ENCODE data around the gene ADRA1B. TPM values are rescaled to one million over a fixed set of nuclear protein-coding genes. Genes with fewer than 3 reads are reported as not detected.

Gene ADRA1B
- total RNA-seq, 1 experiment from 2014 or later = not detected

- DNase-seq = no peak
- Histone ChIP-seq H3K14ac (ENCODE audit: insufficient read depth, low read length) (no peak overlapping the region), H3K9ac (ENCODE audit: extremely low read depth, insufficient read length, low read length) (no peak overlapping the region), H4K8ac (replicated peaks; ENCODE audit: insufficient read length, low read depth, low read length) (no peak overlapping the region), H2AFZ (ENCODE audit: low read length) (no peak overlapping the region), H3K4me2 (ENCODE audit: insufficient read depth, insufficient read length, low read length) (no peak overlapping the region), H3K27me3 (ENCODE audit: insufficient read depth, low read length) (no peaks in the 10 kb centered on the region), H2BK15ac (ENCODE audit: low read depth, low read length) (no peak overlapping the region), H3K18ac (ENCODE audit: insufficient read length, low read depth, low read length) (no peak overlapping the region), H4K5ac (ENCODE audit: insufficient read length, low read depth, low read length) (no peak overlapping the region), H2BK5ac (ENCODE audit: insufficient read length, low read length) (no peak overlapping the region), H2BK120ac (ENCODE audit: low read depth, low read length, poor library complexity, severe bottlenecking) (no peak overlapping the region), H3K9me3 (ENCODE audit: control insufficient read depth, low read depth, low read length) (no peaks in the 10 kb centered on the region), H2BK20ac (ENCODE audit: low read depth, low read length, poor library complexity, severe bottlenecking) (no peak overlapping the region), H3K56ac (ENCODE audit: insufficient read length, low read depth, low read length) (no peak overlapping the region), H3K79me2 (ENCODE audit: insufficient read depth, low read length) (no peaks in the 10 kb centered on the region), H4K91ac (ENCODE audit: insufficient read length, low read depth, low read length) (no peak overlapping the region), H3K4ac (ENCODE audit: low read depth, low read length) (no peak overlapping the region), H3K4me1 (ENCODE audit: insufficient read depth, low read length) (no peaks in the 10 kb centered on the region), H2BK12ac (ENCODE audit: insufficient read length, low read depth, low read length) (no peak overlapping the region), H2AK5ac (ENCODE audit: insufficient read length, low read length) (no peak overlapping the region), H3K79me1 (ENCODE audit: insufficient read depth, low read depth, low read length, poor library complexity, severe bottlenecking) (no peaks in the 10 kb centered on the region), H3T11ph (ENCODE audit: low read length) (no peak overlapping the region), H4K20me1 (ENCODE audit: control insufficient read depth, insufficient read depth, insufficient read length) (no peaks in the 10 kb centered on the region), H3K23me2 (ENCODE audit: insufficient read length, low read depth, low read length, poor library complexity, severe bottlenecking) (no peaks in the 10 kb centered on the region), H3K23ac (ENCODE audit: insufficient read length, low read depth, low read length) (no peak overlapping the region), H3K27ac (ENCODE audit: insufficient read length, low read depth, low read length) (no peak overlapping the region)
- H3K27ac Mint-ChIP-seq = peak overlapping the region in 1 of 3 experiments; percentile 92; a peak in 3 of 7 replicates
- H3K9me3 Mint-ChIP-seq = no peaks in the 10 kb centered on the region
- no peaks in the 10 kb centered on the region for H3K36me3 Mint-ChIP-seq (ENCODE audit: insufficient read depth in 1 of 3, low read depth in 3 of 3)
- H3K27me3 Mint-ChIP-seq (ENCODE audit: low read depth) = no peaks in the 10 kb centered on the region; the same call in none of the 2 replicates
- WGBS (ENCODE audit: extremely low coverage, insufficient read length, low lambda C conversion rate) = no CpG with 5 or more reads among the region's 6 CpGs
- no peak for TF ChIP-seq CTCF (conservative IDR thresholded peaks at IDR 0.05)
- H3K4me3 Mint-ChIP-seq = no peak overlapping the region
- H3K4me1 Mint-ChIP-seq = 0 out of 4 replicates have a peak, but pooled peaks cover 0 to 3% of the 10 kb centered on the region in 2 experiments
Observed at GRCh38 chr5:159897786-159898393, 18.4 kb upstream of the ADRA1B start.
